AG09319 (cell line): ENCODE data around the gene AUTS2.

Experiments
- DNase-seq: peaks from one replicate; pipeline ENCODE4 v3.0.0-alpha.2; 2010; ENCODE audit warnings: low read depth; ENCODE audit errors: extremely low read depth
- TF ChIP-seq, protein P1 (sequence below): IDR thresholded peaks from 2 replicates; pipeline ENCODE4 v1.5.1; 2011; ENCODE audit warnings: low read depth, mild to moderate bottlenecking, inconsistent platforms, low read length, moderate library complexity

Gene AUTS2

GRCh38 chr7:70410134-70410750 lies 812.0 kb downstream of the AUTS2 start:
- TF ChIP-seq, protein P1, sequence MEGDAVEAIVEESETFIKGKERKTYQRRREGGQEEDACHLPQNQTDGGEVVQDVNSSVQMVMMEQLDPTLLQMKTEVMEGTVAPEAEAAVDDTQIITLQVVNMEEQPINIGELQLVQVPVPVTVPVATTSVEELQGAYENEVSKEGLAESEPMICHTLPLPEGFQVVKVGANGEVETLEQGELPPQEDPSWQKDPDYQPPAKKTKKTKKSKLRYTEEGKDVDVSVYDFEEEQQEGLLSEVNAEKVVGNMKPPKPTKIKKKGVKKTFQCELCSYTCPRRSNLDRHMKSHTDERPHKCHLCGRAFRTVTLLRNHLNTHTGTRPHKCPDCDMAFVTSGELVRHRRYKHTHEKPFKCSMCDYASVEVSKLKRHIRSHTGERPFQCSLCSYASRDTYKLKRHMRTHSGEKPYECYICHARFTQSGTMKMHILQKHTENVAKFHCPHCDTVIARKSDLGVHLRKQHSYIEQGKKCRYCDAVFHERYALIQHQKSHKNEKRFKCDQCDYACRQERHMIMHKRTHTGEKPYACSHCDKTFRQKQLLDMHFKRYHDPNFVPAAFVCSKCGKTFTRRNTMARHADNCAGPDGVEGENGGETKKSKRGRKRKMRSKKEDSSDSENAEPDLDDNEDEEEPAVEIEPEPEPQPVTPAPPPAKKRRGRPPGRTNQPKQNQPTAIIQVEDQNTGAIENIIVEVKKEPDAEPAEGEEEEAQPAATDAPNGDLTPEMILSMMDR: no peak
- no peak for DNase-seq

GRCh38 chr7:70414368-70414767 lies 816.1 kb downstream of the AUTS2 start:
- DNase-seq: no peak
- TF ChIP-seq, protein P1: no peak

DNA sequence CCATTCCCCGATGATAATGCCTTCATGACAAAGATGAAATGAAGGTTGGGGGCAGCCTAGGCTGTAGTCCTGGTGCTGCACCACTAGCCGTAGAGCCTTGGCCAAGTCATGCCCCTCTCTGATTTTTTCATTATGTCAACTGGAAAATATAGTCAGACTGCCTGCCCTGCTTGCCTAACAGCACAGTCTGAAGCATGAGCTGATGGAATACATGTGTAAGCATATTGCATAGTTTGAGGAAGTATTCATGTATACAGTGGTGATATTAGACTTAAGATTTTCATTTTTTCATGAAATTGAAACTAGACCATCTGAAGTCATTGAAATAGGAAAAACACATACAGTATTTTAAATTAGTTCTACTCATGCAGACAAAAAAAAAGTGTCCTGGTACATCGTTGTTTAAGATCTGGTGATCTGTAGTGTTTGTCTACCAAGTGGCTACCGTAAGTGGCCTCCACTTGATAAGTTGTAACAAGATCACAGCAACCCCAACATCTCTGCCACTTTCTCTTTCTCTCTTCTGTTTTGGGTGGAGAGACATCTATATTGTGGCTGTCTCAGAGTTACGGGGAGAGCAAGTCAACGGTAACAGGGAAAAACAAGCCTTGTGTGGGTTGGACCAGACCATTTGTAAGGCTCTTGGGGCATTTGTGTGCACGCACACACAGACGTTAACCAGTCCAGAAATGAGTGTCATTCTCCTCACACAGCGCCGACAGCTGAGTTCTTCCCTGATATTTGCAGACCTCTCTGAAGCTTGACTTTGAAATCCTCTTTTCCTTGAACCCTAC lies 817.1 kb downstream of the AUTS2 start:
- DNase-seq: no peak
- TF ChIP-seq, protein P1: no peak

- TF ChIP-seq, protein P1: no peak
- DNase-seq: no peak
Measured at GRCh38 chr7:70416347-70416985, 818.2 kb downstream of the AUTS2 start.

DNA sequence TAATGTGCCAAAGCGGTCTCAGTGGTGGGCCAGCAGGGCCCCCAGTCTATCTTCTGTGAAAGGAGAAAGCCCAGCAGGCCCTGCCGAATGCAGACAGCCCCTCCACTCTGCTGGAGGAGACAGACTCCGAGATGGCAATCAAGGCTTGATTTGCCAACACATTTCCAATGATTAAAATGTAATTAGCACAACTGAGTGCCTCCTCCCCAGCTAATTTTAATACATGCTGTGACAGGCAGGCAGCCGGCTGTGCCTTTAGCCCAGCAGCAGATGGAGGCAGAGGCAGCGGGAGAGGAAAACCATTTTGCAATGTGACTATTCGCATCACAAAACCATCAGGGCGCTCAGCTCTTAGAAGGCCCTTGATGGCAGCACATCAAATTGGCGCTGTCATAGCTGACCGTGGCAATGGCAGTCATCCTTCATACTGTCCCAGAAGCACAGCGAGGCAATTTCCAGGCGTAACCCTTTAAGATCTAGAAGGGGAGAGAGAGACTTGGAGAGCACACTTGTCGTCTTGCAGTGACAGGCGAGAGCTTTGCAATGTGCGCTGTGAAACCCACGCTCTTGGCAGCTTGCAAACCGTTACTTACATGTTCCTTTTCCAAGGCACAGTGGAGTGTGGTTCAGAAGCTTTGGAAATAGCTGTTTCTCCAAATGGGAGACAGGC lies 818.8 kb downstream of the AUTS2 start:
- TF ChIP-seq, protein P1: no peak
- no peak for DNase-seq

DNA sequence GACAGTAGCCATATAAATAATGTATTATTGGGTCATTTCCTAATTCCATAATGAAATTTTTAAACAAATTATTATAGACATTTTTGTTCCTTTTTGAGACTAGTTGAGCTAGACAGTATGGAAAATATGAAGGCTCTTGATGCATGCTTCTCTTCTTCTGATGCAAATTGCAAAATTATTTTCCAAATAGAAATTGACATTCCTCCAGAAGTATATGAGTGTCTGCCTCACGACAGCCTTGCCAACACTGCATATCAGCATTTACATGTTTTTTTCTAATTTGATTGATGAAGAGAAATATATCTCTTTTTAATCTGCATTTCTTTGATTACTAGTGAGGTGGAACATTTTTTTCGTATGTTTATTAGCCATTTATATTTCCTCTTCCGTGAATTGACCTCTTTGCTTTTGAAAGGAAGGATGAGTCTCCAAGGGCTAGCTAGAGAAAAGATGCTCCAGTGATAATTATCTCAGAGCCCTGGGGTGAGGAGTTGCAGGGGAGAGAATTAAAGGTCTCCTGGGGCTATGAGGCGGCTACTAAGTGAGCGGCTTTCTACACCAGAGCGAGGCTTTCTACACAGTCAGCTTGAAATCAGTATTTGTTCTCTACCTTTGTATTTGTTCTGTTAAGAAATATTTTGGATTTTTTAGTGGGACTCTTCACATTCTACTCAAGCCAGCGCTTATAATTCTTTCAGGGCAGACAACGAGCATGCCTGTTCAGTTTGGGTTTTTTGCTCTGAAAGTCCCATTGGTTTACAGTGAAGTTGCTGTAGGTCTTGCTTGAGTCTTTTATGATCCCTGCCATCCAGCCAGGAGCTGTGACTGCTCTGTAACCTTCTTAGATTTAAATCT lies 821.5 kb downstream of the AUTS2 start:
- DNase-seq: no peak
- TF ChIP-seq, protein P1: no peak
